Heart right ventricle (tissue), 16 donors: ENCODE results near the gene PVALB. TPM values are rescaled to one million over a fixed set of nuclear protein-coding genes. Genes with fewer than 3 reads are reported as not detected.

ENCODE experiments used
- ATAC-seq, 8 donors: fragments of 200-7000 bp; cut with Tn5 transposase; one replicate each; pipeline ENCODE4 v1.9.1; 2020; ENCODE audit warnings: mild to moderate bottlenecking in 8 of 8, moderate library complexity in 8 of 8, moderate number of reproducible peaks in 1 of 8
- DNase-seq, 2 donors: peaks; one replicate each; pipeline ENCODE4 v3.0.0-alpha.2; 2020
- H3K27ac ChIP-seq, 10 donors: fragments of 200-600 bp; sonication (generic) in 2 of 10; one replicate each; pipeline versions ENCODE4 v1.5.0 to v1.8.0; 2020 to 2022; ENCODE audit warnings: mild to moderate bottlenecking in 3 of 10
- H3K27me3 ChIP-seq, 7 donors: fragments of 200-600 bp; one replicate each; pipeline ENCODE4 v1.8.0; 2021 to 2022; ENCODE audit warnings: mild to moderate bottlenecking in 2 of 7
- H3K36me3 ChIP-seq, 9 donors: fragments of 200-600 bp; sonication (generic) in 1 of 9; one replicate each; pipeline versions ENCODE4 v1.5.0 to v1.8.0; 2020 to 2022; ENCODE audit warnings: mild to moderate bottlenecking in 2 of 9
- H3K4me1 ChIP-seq, 9 donors: fragments of 200-600 bp; sonication (generic) in 1 of 9; one replicate each; pipeline versions ENCODE4 v1.5.0 to v1.8.0; 2020 to 2022; ENCODE audit warnings: mild to moderate bottlenecking in 4 of 9
- H3K4me3 ChIP-seq, 10 donors: fragments of 200-600 bp; sonication (generic) in 2 of 10; one replicate each; pipeline versions ENCODE4 v1.5.0 to v1.8.0; 2020 to 2022; ENCODE audit warnings: mild to moderate bottlenecking in 7 of 10, moderate library complexity in 2 of 10
- H3K9me3 ChIP-seq, 11 donors: fragments of 200-600 bp in 10 of 11; sonication (generic) in 2 of 11; one replicate each; pipeline versions ENCODE4 v1.5.0 to v1.8.0; 2013 to 2022; ENCODE audit warnings: mild to moderate bottlenecking in 2 of 11, control low read depth in 1 of 11, moderate library complexity in 1 of 11
- CTCF ChIP-seq, 9 donors: fragments of 200-600 bp; sonication (generic) in 2 of 9; IDR thresholded peaks; one replicate each; pipeline versions ENCODE4 v1.5.0 to v1.8.0; 2021 to 2022; ENCODE audit warnings: antibody characterized with exemption in 9 of 9, mild to moderate bottlenecking in 5 of 9, moderate library complexity in 1 of 9
- WGBS, 2 donors: extraction: QIAGEN DNeasy Blood & Tissue Kit; methylation state at CpG; one replicate each; pipeline ENCODE4 v1.1.7; 2013; ENCODE audit warnings: inconsistent platforms in 1 of 2; 5-methylcytosine and 5-hydroxymethylcytosine counted together
- intact Hi-C, 10 donors: fragments of 100-400 bp; cut with DNase I; formaldehyde crosslinking; loops; one replicate each; pipeline versions ENCODE4 v1.11.1 to v1.14.2; 2022
- polyA plus RNA-seq, 2 donors: library from polyadenylated mRNA; stranded (reverse); fragments of 200-250 nt; gene quantifications; one replicate each; pipeline ENCODE4 v1.2.3, GENCODE V29; 2013
- total RNA-seq, 10 donors: library from RNA; stranded (reverse); fragmentation: NEBNext Ultra II Directional in 3 of 10; extraction: Animal tissue kit (Norgen Biotek cat#: 25700) in 3 of 10; gene quantifications; one replicate each; pipeline versions ENCODE4 v1.2.1 to v1.2.4, GENCODE V29; 2021 to 2023
- donor health status: Arrhythmogenic right ventricular cardiomyopathy.
- donor health status: ischemic (EF 13 %, LVEDD 7.1; RV severe dilation, severe dysfunction).
- donor health status: healthy with polysubstance abuse.
- donor health status: DM: no; HTN: yes; CAD: no.
- donor health status: DM: no; HTN: no; CAD: no.
- donor health status: ischemic (EF 25% LVEDD 6.9; RV normal size, moderate dysfunction).
- donor health status: ischemic (EF 25% LVEDD 5.7; RV mildly dilated, moderate dysfunction).
- donor health status: healthy.
- donor health status: DM: yes; HTN: yes; CAD: no.
- donor health status: Ischemic cardiomyopathy.
- donor health status: ischemic (EF 35%, LVEDD 5.7; RV mildly dilated, moderate dysfunction).
- donor health status: nonischemic (EF 11% LVEDD 7.7; RV severe dilation, severe dysfunction).
- donor health status: DM: yes; HTN: yes; CAD: no.
- donor health status: PGD.
- donor health status: ischemic (EF 29% LVEDD 5.4; RV normal size, mild dysfunction).
- donor health status: nonischemic (EF 23%, LVEDD 6.1; RV moderate dilation, normal function).

The PVALB gene
- total and polyA plus RNA-seq, 12 donors: not detected

GRCh38 chr22:36765943-36766450 lies 50.8 kb downstream of the PVALB start:
- no peak for TF ChIP-seq CTCF (IDR thresholded peaks at IDR 0.05)
- Histone ChIP-seq H3K27ac (no peak overlapping the region), H3K4me1 (peaks cover 0 to 22% (median 8%) of the 10 kb centered on the region in 9 donors), H3K9me3 (no peaks in the 10 kb centered on the region), H3K27me3 (no peaks in the 10 kb centered on the region), H3K36me3 (peaks cover 0 to 55% (median 0%) of the 10 kb centered on the region in 9 donors), H3K4me3 (no peak overlapping the region)
- DNase-seq: no peak
- intact Hi-C loops: loop anchor here in 2 of 10 donors (10.0 kb wide), 1 partner anchor 221 kb away; no protein-coding TSS in a partner anchor
- no peak for ATAC-seq
- WGBS, 2 donors: 85% methylated on average over 11 of the region's 11 CpGs

GRCh38 chr22:36765131-36765942 lies 51.5 kb downstream of the PVALB start:
- WGBS, 2 donors: 92 to 94% methylated on average over 17 of the region's 17 CpGs
- H3K27me3 ChIP-seq: no peaks in the 10 kb centered on the region
- no peak for TF ChIP-seq CTCF (IDR thresholded peaks at IDR 0.05)
- no peak overlapping the region for H3K4me3 ChIP-seq
- ATAC-seq: no peak
- intact Hi-C loops: loop anchor here in 2 of 10 donors (10.0 kb wide), 1 partner anchor 221 kb away; no protein-coding TSS in a partner anchor
- H3K36me3 ChIP-seq: peaks cover 0 to 62% (median 0%) of the 10 kb centered on the region in 9 donors
- DNase-seq: no peak
- H3K27ac ChIP-seq: no peak overlapping the region
- H3K9me3 ChIP-seq: no peaks in the 10 kb centered on the region
- H3K4me1 ChIP-seq: peaks cover 0 to 16% (median 7%) of the 10 kb centered on the region in 9 donors

GRCh38 chr22:36764641-36765040 lies 52.2 kb downstream of the PVALB start:
- DNase-seq: no peak
- 96 to 98% methylated on average over 6 of the region's 6 CpGs for WGBS, 2 donors
- TF ChIP-seq CTCF (IDR thresholded peaks at IDR 0.05): no peak
- ATAC-seq: no peak
- no peaks in the 10 kb centered on the region for H3K27me3 ChIP-seq
- H3K4me1 ChIP-seq: peaks cover 0 to 9% (median 3%) of the 10 kb centered on the region in 9 donors
- intact Hi-C loops: loop anchor here in 2 of 10 donors (10.0 kb wide), 1 partner anchor 220 kb away; no protein-coding TSS in a partner anchor
- H3K9me3 ChIP-seq: no peaks in the 10 kb centered on the region
- no peak overlapping the region for H3K4me3 ChIP-seq
- peaks cover 0 to 67% (median 0%) of the 10 kb centered on the region in 9 donors for H3K36me3 ChIP-seq
- no peak overlapping the region for H3K27ac ChIP-seq

GRCh38 chr22:36764060-36764459 lies 52.8 kb downstream of the PVALB start:
- ATAC-seq: no peak
- H3K9me3 ChIP-seq: no peaks in the 10 kb centered on the region
- no peaks in the 10 kb centered on the region for H3K27me3 ChIP-seq
- no peak overlapping the region for H3K27ac ChIP-seq
- H3K36me3 ChIP-seq: peaks cover 0 to 71% (median 0%) of the 10 kb centered on the region in 9 donors
- H3K4me1 ChIP-seq: peaks cover 0 to 9% (median 3%) of the 10 kb centered on the region in 9 donors
- H3K4me3 ChIP-seq: no peak overlapping the region
- 91 to 95% methylated on average over 9 of the region's 9 CpGs for WGBS, 2 donors
- intact Hi-C loops: loop anchor here in 2 of 10 donors (10.0 kb wide), 1 partner anchor 219 kb away; no protein-coding TSS in a partner anchor
- no peak for TF ChIP-seq CTCF (IDR thresholded peaks at IDR 0.05)
- no peak for DNase-seq
